Activated naive CD4-positive, alpha-beta T cell treated with anti-CD3 and anti-CD28 coated beads, Interleukin-2, amount 50 U/mL, for 72 hours (primary cell): Measurements from ENCODE around the gene MRFAP1L1. TPM values are rescaled to one million over a fixed set of nuclear protein-coding genes. Genes with fewer than 3 reads are reported as not detected.

Experiments
- ATAC-seq, 2 donors: fragments of 150-1000 bp; cut with Tn5 transposase; 2 replicates each; pipeline ENCODE4 v1.10.0; 2021; ENCODE audit warnings: mild to moderate bottlenecking in 2 of 2, moderate library complexity in 2 of 2
- DNase-seq, 2 donors: peaks; one replicate each; pipeline ENCODE4 v3.0.0; 2021 to 2022; ENCODE audit warnings: low spot score in 2 of 2
- H3K27ac Mint-ChIP-seq, 2 donors: one replicate each; pipeline ENCODE4 v1.8.0; 2022; ENCODE audit warnings: mild to moderate bottlenecking in 2 of 2, mixed read lengths in 2 of 2
- H3K36me3 Mint-ChIP-seq, 2 donors: one replicate each; pipeline ENCODE4 v1.8.0; 2022; ENCODE audit warnings: mixed read lengths in 2 of 2
- H3K9me3 Mint-ChIP-seq, 2 donors: one replicate each; pipeline ENCODE4 v1.8.0; 2022; ENCODE audit warnings: mixed read lengths in 2 of 2
- total RNA-seq, 2 donors: library from RNA; stranded (reverse); gene quantifications; one replicate each; pipeline ENCODE4 v1.2.3, GENCODE V29; 2022

The MRFAP1L1 gene
- total RNA-seq, 2 donors from 2014 or later = 23.1 to 40.5 TPM

DNA sequence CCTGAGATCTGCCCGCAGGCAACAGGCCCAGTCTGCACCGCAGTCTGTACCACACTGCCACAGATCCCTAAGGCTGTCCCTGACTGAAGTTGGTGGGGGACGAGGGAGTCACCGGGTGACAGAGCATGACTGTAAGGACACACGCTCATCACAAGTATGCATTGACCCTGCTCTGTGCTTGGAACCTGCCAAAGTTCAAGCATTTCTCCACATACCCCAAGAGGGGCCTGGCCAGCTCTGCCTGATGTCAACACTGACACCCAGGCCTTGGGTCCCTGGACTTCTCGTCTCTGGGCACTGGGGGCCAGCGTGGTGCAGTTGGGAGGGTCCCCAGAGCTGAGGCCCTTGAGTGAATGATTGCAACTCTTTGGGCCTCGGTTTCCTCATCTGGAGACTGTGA is 14.2 kb upstream of the MRFAP1L1 start:
- H3K27ac Mint-ChIP-seq = no peak overlapping the region
- H3K9me3 Mint-ChIP-seq = no peaks in the 10 kb centered on the region
- DNase-seq (no peak), ATAC-seq (no peak)
- no peaks in the 10 kb centered on the region for H3K36me3 Mint-ChIP-seq

DNA sequence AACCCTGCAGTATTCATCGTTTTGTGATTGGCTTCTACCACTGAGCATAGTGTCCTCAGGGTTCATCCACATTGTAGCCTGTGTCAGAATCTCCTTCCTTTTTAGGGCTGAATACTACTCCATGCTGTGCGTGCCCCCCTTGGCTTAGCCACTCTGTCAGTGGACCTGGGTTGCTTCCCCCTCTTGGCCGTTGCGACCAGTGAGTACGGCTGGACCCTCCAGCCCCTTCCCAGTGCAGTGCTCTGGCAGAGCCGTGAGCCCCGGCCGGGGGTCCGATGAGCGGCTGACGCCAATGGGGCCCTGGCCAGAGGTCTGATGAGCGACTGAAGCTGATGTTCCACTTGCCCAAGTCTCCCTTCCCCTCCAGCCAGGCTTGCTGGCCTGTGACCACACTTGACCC is 13.2 kb upstream of the MRFAP1L1 start:
- no peaks in the 10 kb centered on the region for H3K9me3 Mint-ChIP-seq
- peak overlapping the region in 1 of 2 donors; percentile 53 for H3K27ac Mint-ChIP-seq
- ATAC-seq (no peak), DNase-seq (no peak)
- H3K36me3 Mint-ChIP-seq = no peaks in the 10 kb centered on the region

DNA sequence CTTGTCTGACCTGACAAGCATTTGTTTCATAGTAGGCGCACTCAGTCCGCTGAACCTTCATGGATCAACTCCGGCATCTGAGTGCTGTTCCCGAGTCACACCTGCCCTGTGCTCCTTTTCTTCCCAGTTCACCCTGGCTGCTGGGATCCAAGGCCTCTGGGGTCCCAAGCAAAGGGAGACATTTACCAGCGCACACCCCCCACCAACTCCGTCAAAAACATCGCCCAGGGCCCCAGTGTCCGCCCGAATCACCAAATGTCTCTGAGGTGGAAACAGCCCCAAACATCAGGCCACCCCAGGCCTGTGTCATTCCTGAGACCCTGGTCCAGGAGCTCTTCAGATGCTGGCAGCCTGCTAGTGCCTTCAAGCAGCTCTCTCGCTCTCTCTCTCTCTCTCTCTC is 11.5 kb upstream of the MRFAP1L1 start:
- ATAC-seq (no peak), DNase-seq (no peak)
- no peaks in the 10 kb centered on the region for H3K9me3 Mint-ChIP-seq
- H3K36me3 Mint-ChIP-seq = peaks cover 0 to 1% of the 10 kb centered on the region in 2 donors
- peak overlapping the region in 1 of 2 donors; percentile 50 for H3K27ac Mint-ChIP-seq

DNA sequence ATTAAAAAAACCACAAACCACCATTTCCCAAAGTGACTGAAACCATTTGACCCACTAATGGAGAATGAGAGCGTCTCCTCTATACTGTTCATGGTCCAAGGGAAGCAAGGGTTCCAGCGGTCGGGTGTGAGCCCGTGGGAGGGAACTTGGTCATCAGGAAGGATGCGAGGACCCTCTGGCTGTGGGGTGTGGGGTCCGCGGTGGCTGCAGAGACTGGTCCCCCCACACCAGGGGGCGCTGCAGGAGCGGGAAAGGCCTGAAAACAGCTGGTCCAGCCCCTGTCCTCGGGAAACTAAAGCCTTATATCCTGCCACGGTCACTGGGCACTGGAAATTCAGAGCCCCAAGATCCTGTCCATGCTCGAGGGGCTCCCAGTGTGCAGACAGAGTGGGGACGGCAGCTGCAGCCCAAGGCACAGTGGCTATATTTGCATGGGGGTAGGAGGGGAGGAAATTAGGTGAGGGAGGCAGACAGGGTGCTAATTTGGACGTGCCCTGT is 10.6 kb upstream of the MRFAP1L1 start:
- ATAC-seq (peak; percentile 65 to 68), DNase-seq (peak; percentile 71 to 95)
- Mint-ChIP-seq H3K27ac (peak overlapping the region in 1 of 2 donors; percentile 63), H3K36me3 (peaks cover 5 to 8% of the 10 kb centered on the region in 2 donors), H3K9me3 (no peaks in the 10 kb centered on the region)

DNA sequence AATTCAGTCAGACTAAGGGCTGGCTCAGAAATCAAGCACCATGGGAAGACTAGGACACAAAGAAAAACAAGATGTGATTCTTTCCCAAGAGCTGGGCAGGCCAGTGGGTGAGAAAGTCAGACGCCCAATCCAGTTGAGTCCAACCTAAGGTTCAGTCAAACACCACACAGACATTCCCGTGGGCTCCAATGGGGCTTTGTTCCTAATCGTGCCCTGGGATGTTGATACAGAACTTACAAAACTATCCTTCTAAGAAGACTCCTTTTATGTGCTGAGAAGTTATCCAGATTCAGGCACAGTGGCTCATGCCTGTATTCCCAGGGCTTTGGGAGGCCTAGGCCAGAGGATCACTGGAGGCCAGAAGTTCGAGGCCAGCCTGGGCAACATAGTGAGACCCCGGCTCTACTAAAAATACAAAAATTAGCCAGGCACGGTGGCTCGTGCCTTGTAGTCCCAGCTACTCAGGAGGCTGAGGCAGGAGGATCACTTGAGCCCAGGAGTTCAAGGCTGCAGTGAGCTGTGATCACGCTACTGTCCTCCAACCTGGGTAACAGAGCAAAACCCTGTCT is 10.0 kb upstream of the MRFAP1L1 start:
- ATAC-seq (no peak), DNase-seq (no peak)
- Mint-ChIP-seq H3K9me3 (no peaks in the 10 kb centered on the region), H3K36me3 (peaks cover 5 to 8% of the 10 kb centered on the region in 2 donors), H3K27ac (no peak overlapping the region)

DNA sequence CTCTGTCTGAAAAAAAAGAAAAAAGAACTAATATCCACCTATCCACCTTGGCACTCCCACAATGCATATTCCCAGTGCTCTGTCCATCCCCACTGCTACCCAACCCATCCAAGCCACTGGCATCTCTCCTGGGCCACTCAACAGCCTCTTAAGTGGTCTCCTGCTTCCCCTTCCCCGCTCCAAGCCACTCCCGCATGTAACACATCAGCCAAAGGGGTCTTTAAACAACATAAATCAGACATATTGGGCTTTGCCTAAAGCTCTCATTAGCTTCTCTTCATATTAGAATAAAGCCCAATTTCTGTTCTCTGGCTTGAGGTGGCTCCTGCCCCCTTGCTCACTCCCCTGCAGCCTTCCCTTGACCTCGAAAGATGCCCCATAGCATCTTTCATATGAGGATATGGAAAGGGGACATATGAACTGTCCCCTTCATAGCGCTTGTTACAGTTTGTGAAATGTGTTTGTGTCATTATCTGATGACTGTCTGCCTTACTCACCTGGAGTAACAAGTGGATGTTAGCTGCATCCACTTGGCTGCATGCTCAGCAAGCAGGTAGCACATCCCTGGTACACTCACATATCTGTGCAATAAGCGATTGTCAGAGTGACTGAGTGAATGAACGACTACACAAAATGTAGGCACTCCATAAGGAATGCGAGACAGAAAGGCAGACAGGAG is 9.4 kb upstream of the MRFAP1L1 start:
- H3K27ac Mint-ChIP-seq = peak overlapping the region in 1 of 2 donors; percentile 25
- no peak for ATAC-seq
- peaks cover 5 to 8% of the 10 kb centered on the region in 2 donors for H3K36me3 Mint-ChIP-seq

DNA sequence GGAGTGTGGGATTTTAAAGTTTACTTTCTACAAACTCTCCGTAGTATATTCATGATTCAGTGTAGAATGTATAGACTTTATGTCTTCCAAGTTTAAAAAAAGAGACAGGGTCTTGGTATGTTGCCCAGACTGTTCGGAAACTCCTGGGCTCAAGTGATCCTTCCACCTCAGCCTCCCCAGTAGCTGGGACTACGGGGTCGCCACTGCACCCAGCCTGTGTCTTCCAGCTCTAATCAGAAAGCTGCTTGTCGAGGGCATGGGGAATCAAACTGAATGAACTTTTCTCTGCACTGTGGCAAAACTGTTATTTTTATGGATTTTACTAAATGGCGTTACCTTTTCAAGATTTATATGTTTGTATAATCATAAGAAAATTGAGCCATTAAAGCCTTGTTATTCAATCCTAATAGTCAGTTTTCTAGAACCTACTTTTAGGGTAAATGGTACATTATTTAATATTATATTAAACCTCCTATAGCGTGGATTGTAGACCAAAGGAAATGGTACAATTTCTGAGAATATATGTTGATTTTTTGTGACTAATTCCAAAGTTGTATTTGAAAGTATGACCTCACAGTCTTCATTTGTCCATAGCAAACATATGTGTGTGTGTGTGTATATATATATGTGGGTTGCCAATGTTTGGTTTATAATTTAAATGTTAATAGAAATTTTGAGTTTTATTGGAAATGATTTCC is 7.4 kb upstream of the MRFAP1L1 start:
- Mint-ChIP-seq H3K27ac (peak overlapping the region; percentile 90 to 91), H3K36me3 (peaks cover 5 to 8% of the 10 kb centered on the region in 2 donors), H3K9me3 (no peaks in the 10 kb centered on the region)
- no peak for DNase-seq
- ATAC-seq = no peak

More for the DNA sequence above, 9.4 kb upstream of the MRFAP1L1 start:
- DNase-seq = no peak
- H3K9me3 Mint-ChIP-seq = no peaks in the 10 kb centered on the region

DNA sequence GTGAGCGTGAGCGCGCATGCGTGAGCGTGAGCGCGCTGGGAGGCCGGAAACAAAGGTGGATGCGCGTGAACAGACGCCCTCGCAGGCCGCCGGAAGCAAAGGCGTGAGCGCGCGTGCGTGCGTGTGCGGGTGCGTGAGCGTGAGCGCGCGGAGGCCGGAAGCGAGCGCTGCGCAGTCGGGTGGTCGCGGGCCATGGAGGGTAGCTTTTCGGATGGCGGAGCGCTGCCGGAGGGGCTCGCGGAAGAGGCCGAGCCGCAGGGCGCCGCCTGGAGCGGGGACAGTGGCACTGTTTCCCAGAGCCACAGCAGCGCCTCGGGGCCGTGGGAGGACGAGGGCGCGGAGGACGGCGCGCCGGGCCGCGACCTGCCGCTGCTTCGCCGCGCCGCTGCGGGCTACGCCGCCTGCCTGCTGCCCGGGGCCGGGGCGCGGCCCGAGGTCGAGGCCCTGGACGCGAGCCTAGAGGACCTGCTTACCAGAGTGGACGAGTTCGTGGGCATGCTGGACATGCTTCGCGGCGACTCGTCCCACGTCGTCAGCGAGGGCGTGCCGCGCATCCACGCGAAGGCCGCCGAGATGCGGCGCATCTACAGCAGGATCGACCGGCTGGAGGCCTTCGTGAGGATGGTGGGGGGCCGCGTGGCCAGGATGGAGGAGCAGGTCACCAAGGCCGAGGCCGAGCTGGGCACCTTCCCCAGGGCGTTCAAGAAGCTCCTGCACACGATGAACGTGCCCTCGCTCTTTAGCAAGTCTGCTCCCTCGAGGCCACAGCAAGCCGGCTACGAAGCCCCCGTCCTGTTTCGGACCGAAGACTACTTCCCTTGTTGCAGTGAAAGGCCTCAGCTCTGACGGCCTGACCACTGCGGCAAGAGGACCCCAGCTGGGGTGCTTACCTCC is 6.6 kb upstream of the MRFAP1L1 start, which contains the start of gene BLOC1S4:
BLOC1S4 (plus strand) TSS at position 157 of the 894 bp plus-strand sequence; CDS start at position 193, 36 bp downstream.
- peak; percentile 78 to 86 for ATAC-seq

DNA sequence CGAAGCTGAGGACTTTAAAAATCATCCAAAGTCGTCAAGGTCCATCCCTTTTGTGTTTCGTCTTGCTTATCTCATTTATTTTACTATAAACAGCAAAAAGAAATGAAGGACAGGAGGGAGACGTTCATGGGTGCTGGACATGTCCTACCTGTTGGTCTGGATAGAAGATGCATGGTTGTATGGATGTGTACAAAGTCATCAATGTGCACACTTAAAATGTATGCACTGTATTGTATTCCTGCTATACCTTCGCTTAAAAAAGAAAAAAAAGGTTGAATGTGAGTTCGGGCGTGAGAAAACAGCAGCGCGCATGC is 6.0 kb upstream of the MRFAP1L1 start:
- Mint-ChIP-seq H3K27ac (peak overlapping the region; percentile 91 to 93), H3K9me3 (peaks cover 0 to 4% of the 10 kb centered on the region in 2 donors), H3K36me3 (peaks cover 8 to 15% of the 10 kb centered on the region in 2 donors)

More for the DNA sequence above, 6.6 kb upstream of the MRFAP1L1 start, which contains the start of gene BLOC1S4:
- Mint-ChIP-seq H3K9me3 (no peaks in the 10 kb centered on the region), H3K36me3 (peaks cover 8 to 9% of the 10 kb centered on the region in 2 donors), H3K27ac (peak within 1 kb of the TSS; percentile 91 to 93)
- peak; percentile 86 to 91 for DNase-seq

DNA sequence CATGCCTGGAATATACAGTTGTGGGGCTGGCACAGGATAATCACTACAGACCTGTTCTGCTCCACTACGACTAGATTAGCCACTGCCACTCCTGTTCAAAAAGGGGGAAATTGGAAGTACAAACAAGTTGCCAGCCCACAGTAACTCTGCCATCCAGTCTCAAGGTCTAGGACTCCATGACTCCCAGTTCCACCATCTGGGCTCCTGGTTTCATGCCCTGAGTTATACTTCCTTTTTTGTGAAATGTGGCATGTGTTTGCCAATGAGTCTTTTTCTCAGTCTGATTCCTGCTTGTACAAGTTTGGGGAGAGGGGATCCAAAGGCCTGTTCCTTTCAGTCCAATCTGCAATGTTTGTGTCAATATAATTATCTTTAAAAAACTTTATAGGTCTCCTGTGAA is 5.3 kb upstream of the MRFAP1L1 start:
- ATAC-seq (no peak), DNase-seq (no peak)
- peaks cover 8 to 19% of the 10 kb centered on the region in 2 donors for H3K36me3 Mint-ChIP-seq
- no peak overlapping the region for H3K27ac Mint-ChIP-seq
- H3K9me3 Mint-ChIP-seq = peaks cover 0 to 6% of the 10 kb centered on the region in 2 donors

More for the DNA sequence above, 6.0 kb upstream of the MRFAP1L1 start:
- ATAC-seq (no peak), DNase-seq (no peak)

DNA sequence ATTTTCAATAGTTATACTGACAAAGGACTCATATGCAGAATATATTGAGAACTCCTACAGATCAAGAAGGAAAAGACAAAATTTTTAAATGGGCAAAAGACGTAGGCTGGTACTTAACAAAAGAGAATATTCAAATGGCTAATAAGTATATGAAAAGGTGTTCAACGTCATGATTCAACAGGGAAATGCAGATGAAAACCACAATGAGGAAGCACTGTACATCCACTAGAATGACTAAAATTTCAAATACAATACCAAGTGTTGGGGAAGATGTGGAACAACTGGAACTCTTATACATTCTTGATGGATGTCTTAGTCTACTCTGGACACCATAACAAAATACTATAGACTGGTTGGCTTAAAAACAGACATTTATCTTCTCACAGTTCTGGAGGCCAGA is 1.3 kb upstream of the MRFAP1L1 start:
- DNase-seq = no peak
- peaks cover 0 to 6% of the 10 kb centered on the region in 2 donors for H3K9me3 Mint-ChIP-seq
- peaks cover 31 to 38% of the 10 kb centered on the region in 2 donors for H3K36me3 Mint-ChIP-seq
- H3K27ac Mint-ChIP-seq = no peak overlapping the region
- no peak for ATAC-seq

DNA sequence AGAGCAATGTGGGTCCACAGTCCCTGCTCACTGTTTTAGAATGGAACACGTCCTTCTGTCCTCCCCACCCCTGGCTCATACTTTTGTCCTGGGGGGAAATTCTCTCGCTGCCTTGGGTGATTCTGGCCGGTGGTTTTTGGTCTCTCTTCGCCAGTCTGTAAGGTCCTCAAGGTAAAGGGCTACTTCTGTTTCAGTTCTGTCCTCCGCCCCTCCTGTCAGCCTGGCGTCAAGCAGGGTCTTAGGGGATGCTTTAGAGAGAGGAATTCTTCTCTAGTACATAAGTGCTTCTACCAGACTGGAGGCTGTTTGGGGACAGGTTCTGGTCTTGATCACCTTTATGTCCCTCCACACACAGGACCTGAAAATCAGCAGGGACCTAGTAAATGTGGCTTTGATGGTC is 617 bp upstream of the MRFAP1L1 start:
- DNase-seq (no peak), ATAC-seq (no peak)
- Mint-ChIP-seq H3K9me3 (peaks cover 0 to 6% of the 10 kb centered on the region in 2 donors), H3K36me3 (peaks cover 26 to 40% of the 10 kb centered on the region in 2 donors), H3K27ac (peak overlapping the region; percentile 88 to 97)

DNA sequence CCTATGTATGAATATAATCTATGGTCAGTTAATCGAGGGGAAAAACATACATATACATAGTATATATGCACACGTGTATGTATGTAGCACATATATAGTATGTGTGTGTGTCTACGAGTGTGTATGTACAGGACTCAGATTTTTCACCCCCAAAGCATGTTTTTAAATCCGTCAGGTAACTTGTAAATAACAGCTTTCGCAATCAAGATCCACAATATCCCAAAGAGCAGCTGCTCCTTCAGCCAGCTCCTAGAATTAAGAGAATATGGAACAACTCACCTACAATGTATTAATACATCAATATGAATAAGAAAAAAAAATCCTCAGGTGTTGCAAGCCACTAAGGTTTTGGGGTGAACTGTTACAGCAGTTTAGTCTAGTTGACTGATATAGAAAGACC is 3.5 kb downstream of the MRFAP1L1 start:
- Mint-ChIP-seq H3K27ac (peak overlapping the region in 1 of 2 donors; percentile 56), H3K9me3 (peaks cover 0 to 12% of the 10 kb centered on the region in 2 donors), H3K36me3 (peaks cover 43 to 54% of the 10 kb centered on the region in 2 donors)
- ATAC-seq (no peak), DNase-seq (no peak)

DNA sequence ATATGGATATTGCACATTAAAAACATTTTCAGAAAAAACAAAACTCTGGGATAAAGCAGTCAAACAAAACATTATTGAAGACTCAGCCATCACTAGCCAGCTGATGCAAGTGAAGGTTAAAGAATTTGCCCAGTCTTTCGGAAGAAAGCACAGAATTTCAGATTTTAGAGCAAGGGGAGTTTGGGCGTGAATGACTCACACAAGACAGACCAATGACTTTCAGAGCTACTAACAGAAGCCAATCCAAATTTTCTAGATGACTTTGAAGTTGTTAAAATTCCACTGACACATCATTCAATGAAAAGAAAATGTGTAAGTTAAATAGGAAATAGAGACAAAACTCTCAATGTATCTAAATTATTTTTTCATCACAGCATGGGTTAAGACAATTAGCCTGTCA is 4.0 kb downstream of the MRFAP1L1 start:
- ATAC-seq (peak; percentile 36 to 51), DNase-seq (no peak)
- peaks cover 0 to 7% of the 10 kb centered on the region in 2 donors for H3K9me3 Mint-ChIP-seq
- H3K36me3 Mint-ChIP-seq = peaks cover 43 to 49% of the 10 kb centered on the region in 2 donors
- H3K27ac Mint-ChIP-seq = peak overlapping the region in 1 of 2 donors; percentile 56

DNA sequence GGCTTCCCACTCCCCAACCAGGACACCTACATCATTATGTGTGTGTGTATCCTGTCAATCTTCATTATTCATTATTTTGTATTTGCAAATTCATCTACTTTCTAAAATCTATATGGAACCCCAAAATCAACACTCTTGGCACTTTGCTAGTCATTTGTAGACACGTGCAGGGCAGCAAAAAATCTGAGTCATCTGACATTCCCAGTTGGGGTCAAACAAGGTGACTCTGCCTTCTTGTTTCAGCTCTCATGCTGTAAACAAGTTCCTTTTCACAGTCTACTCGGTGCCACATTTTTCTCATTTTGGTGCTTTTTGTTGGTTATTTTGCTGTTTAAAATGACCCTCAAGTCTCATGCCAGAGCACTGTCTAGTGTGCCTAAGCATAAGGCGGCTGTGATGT is 5.9 kb downstream of the MRFAP1L1 start:
- H3K9me3 Mint-ChIP-seq = peaks cover 0 to 5% of the 10 kb centered on the region in 2 donors
- DNase-seq (no peak), ATAC-seq (peak; percentile 46 to 63)
- H3K27ac Mint-ChIP-seq = peak overlapping the region; percentile 76
- H3K36me3 Mint-ChIP-seq = peaks cover 33 to 36% of the 10 kb centered on the region in 2 donors

DNA sequence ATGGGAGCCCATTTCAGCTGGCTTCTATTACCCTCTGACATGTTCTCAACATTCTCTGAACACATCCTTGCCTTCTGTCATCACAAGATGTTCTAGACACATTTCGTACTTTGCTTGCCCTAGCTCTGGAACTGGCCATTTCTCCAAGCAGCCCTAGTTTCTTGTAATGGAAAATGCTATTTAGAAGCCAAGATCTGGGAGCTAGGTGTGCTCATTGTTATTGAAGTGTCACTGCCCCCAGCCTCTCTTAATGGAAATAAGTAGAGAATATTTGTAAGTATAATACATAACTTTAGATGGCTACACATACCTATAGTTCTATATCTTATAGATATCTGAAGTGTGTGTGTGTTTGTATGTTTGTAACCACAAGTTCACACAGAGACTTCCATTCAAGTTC is 6.9 kb downstream of the MRFAP1L1 start:
- Mint-ChIP-seq H3K36me3 (peaks cover 23 to 26% of the 10 kb centered on the region in 2 donors), H3K27ac (peak overlapping the region in 1 of 2 donors; percentile 76), H3K9me3 (peaks cover 0 to 5% of the 10 kb centered on the region in 2 donors)
- DNase-seq (no peak), ATAC-seq (no peak)
